GM12872 (cell line): ENCODE results near the gene SYVN1.

Experiments used
- TF ChIP-seq, protein P1 (sequence below): IDR thresholded peaks from 3 replicates; pipeline ENCODE4 v1.5.1; 2011; ENCODE audit warnings: low read depth, mild to moderate bottlenecking, low read length, moderate library complexity; ENCODE audit not compliant: insufficient read depth

Gene SYVN1

DNA sequence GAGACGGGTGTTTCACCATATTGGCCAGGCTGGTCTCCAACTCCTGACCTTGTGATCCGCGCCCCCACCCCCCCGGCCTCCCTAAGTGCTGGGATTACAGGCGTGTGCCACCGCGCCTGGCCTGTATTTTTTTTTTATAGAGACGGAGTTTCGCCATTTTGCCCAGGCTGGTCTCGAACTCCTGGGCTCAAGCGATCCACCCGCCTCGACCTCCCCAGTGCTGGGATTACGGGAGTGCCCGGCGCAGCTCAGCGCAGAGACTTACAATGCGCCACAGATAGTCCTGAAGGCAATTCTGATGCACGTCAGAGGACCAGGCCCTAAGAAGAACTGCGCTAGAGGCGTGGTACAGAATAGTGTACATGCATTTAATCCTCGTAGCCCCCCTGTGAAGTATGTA lies 38.9 kb downstream of the SYVN1 start:
- TF ChIP-seq, protein P1, sequence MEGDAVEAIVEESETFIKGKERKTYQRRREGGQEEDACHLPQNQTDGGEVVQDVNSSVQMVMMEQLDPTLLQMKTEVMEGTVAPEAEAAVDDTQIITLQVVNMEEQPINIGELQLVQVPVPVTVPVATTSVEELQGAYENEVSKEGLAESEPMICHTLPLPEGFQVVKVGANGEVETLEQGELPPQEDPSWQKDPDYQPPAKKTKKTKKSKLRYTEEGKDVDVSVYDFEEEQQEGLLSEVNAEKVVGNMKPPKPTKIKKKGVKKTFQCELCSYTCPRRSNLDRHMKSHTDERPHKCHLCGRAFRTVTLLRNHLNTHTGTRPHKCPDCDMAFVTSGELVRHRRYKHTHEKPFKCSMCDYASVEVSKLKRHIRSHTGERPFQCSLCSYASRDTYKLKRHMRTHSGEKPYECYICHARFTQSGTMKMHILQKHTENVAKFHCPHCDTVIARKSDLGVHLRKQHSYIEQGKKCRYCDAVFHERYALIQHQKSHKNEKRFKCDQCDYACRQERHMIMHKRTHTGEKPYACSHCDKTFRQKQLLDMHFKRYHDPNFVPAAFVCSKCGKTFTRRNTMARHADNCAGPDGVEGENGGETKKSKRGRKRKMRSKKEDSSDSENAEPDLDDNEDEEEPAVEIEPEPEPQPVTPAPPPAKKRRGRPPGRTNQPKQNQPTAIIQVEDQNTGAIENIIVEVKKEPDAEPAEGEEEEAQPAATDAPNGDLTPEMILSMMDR: no peak

DNA sequence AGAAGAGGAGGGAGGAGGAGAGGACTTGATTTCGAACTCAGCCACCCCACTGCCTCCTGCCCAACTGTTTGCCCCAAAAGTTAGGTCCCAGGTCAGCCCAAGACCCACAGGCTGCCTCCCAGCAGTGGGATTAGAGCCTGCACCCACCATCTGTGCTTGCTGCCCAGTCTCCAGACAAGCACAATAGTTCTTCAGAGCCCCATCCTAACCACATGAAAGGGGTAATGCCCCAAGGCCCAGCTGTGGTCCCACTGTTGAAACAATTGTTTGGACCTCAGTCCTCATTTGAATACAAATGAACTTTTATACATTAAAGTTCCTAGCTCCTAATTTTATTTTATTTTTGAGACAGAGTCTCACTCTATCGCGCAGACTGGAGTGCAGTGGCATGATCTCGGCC lies 43.7 kb downstream of the SYVN1 start:
- TF ChIP-seq, protein P1: no peak

DNA sequence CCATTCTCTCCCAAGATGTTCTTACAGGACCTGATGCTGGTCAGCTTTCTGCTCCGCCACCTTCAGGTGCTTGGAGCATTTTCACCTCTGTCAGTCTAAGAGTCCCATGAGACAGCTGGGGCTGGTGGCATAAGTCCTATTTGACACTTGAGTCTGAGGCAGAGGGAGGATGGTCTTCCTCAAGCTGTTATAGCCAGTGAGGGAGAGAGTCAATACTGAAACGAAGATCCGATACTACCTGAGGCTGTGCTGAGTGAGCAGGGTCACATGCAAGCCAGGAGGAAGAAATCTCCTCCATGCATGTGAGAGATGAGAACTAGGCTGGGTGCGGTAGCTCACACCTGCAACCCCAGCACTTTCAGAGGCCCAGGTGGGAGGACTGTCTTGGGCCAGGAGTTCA lies 44.7 kb downstream of the SYVN1 start:
- TF ChIP-seq, protein P1: no peak

DNA sequence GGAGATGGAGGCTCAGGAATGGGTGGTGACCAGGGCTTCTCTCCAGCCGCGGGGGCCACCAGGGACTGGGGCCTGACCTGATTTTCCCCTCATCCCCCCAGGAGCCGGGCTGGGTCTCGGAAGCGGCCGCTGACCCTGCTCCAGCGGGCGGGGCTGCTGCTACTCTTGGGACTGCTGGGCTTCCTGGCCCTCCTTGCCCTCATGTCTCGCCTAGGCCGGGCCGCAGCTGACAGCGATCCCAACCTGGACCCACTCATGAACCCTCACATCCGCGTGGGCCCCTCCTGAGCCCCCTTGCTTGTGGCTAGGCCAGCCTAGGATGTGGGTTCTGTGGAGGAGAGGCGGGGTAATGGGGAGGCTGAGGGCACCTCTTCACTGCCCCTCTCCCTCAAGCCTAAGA lies 46.5 kb downstream of the SYVN1 start:
- TF ChIP-seq, protein P1: no peak

DNA sequence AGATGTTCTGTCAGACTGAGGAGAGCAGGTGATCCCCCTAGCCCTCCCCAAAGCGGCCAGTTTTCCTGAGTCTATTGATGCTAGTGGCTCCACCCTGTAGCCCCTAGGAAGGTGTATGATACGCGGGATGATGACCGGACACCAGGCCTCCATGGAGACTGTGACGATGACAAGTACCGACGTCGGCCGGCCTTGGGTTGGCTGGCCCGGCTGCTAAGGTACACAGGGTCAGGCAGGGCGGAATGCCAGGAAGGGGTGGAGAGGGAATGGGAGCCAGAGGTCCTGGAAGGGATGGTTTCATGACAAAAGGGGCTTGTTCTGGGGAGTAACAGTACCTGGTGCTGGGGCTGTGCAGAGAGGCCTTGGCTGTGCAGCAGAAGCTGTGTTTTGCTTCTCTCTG lies 47.1 kb downstream of the SYVN1 start:
- TF ChIP-seq, protein P1: no peak

DNA sequence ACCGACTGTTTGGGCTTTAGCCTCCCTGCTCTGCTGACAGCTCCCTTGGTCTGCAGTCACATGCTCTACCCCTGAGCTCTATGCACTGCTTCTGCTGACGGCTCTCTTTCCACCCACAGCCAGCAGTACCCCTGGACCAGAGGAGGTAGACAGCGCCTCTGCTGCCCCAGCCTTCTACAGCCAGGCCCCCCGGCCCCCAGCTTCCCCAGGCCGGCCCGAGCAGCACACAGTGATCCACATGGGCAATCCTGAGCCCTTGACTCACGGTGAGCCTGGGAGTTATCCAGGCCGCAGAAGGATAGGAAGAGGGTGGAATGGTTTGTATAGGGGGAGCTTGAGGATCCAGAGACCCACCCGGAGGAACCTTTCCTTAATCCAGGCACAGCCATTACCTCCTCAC lies 47.5 kb downstream of the SYVN1 start:
- TF ChIP-seq, protein P1: no peak

DNA sequence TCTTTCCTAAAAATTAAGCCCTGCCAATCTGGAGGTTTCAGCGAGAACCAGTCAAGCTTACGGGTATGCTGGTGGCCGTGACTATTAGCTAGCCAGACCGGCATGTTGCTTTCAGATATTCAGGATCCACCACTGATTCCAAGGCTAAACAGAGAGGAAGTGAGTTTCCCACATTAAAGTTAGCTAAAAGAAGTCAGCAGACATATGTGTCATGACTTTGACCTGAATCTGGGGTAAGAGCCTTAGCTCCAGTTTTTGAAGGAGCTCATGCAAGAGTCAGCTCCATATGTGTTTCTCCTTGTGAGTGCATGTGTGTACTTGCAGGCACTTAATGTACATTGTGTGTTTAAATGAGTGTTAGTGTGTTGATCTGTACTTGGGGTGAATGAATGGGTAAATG lies 48.9 kb downstream of the SYVN1 start:
- TF ChIP-seq, protein P1: no peak
